Prostate gland (tissue), 2 donors: ENCODE results near the gene GGN.

ENCODE experiments used
- POLR2A ChIP-seq: fragments of 450-650 bp; IDR thresholded peaks from one replicate; pipeline ENCODE4 v1.6.1; 2016; ENCODE audit warnings: antibody characterized with exemption, mild to moderate bottlenecking
- POLR2AphosphoS5 ChIP-seq: sonication (generic); formaldehyde crosslinking; IDR thresholded peaks from one replicate; pipeline ENCODE4 v1.6.1; 2017; ENCODE audit warnings: antibody characterized with exemption
- TF ChIP-seq, protein P1 (sequence below), 4 experiments: fragments of 200-600 bp in 2 of 4; fragments of 450-650 bp in 2 of 4; sonication (generic) in 2 of 4; IDR thresholded peaks; 1 replicate in 3 of 4; 2 replicates in 1 of 4; pipeline ENCODE4 v1.5.1; 2016 to 2019; ENCODE audit warnings: antibody characterized with exemption in 4 of 4, mild to moderate bottlenecking in 2 of 4, moderate library complexity in 2 of 4

DNA sequence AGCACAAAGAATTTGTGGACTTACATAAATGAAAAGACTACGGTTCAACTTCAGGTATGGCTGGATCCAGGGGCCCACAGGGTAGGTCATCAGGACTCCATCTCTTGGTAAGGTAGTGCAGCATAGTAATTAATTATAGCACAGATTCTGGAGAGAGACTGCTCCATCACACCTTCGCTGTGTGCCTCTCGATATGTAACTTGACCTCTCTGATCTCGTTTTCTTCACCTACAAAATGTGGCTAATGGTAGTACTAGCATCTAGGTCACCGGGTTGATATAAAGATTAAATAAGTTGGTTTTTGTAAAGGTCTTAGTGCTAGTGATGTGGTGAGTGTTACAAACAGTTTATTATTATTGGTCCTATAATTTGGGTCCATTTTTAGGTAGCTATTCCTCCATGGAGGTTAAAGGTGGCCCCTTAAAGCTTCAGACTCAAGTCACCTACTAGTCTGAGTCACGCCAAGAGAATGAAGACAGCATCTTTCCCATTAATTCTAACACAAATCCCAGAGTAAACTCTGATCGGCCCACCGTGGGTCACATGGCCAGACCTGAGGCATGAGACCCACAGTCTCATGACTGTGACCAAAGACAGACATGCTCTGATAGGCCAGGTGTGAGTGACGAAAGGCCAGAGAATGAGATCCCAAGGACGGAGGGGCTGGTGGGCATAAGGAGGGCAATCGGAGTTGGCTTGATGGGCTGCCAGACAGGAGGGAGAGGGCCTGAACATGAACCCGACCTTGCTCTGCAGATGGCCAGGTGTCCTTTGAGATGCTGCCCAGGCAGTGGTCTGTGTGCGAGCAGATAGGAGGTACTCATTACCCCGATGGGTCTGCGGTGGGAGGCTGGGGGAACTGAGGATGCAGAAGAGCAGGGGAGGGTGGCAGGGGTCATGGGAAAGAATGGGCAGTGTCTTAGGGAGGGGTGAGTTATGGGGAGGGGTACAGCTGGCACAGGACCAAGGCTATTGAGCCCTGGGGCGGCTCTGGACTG lies 31.8 kb downstream of the GGN start:
- TF ChIP-seq, protein P1, sequence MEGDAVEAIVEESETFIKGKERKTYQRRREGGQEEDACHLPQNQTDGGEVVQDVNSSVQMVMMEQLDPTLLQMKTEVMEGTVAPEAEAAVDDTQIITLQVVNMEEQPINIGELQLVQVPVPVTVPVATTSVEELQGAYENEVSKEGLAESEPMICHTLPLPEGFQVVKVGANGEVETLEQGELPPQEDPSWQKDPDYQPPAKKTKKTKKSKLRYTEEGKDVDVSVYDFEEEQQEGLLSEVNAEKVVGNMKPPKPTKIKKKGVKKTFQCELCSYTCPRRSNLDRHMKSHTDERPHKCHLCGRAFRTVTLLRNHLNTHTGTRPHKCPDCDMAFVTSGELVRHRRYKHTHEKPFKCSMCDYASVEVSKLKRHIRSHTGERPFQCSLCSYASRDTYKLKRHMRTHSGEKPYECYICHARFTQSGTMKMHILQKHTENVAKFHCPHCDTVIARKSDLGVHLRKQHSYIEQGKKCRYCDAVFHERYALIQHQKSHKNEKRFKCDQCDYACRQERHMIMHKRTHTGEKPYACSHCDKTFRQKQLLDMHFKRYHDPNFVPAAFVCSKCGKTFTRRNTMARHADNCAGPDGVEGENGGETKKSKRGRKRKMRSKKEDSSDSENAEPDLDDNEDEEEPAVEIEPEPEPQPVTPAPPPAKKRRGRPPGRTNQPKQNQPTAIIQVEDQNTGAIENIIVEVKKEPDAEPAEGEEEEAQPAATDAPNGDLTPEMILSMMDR (IDR thresholded peaks at IDR 0.05), result no peak
- TF ChIP-seq POLR2A (no peak), POLR2AphosphoS5 (no peak)
